Endothelial cell of umbilical vein (primary cell): ENCODE results near the gene SAMD14. TPM values are rescaled to one million over a fixed set of nuclear protein-coding genes. Genes with fewer than 3 reads are reported as not detected.

ENCODE experiments used
- BruUV-seq: library from RNA; stranded (reverse); fragments of 400-500 nt; replicated peaks from 2 replicates; lab custom pipeline; 2021; lab: Mats Ljungman, UMichigan
- CTCF ChIA-PET: fragments of 300-600, 350-600 bp; sonication (Branson Sonifier 250); formaldehyde crosslinking; loops from one replicate; lab custom pipeline; 2021; ENCODE audit warnings: antibody characterized with exemption, inconsistent platforms; lab: Charles Lee
- POLR2A ChIA-PET: fragments of 300-600, 350-600 bp; sonication (Branson Sonifier 250); formaldehyde crosslinking; loops from one replicate; lab custom pipeline; 2021; ENCODE audit warnings: antibody characterized with exemption, inconsistent platforms; lab: Charles Lee
- DNase-seq: peaks from one replicate; pipeline ENCODE4 v3.0.0-alpha.2; 2011; ENCODE audit warnings: low read depth, low spot score
- FAIRE-seq: peaks from 2 replicates; lab custom pipeline; 2011; peaks lifted over from hg19 to GRCh38; lab: Jason Lieb, UNC
- H2AFZ ChIP-seq: 2 replicates; pipeline ENCODE4 v1.6.0; 2012; ENCODE audit warnings: low read depth, low read length, control low read depth, inconsistent platforms
- H3K27ac ChIP-seq: 2 replicates; pipeline ENCODE4 v1.5.1; 2011; ENCODE audit warnings: low read depth, mild to moderate bottlenecking, control low read depth, low read length, moderate library complexity; ENCODE audit not compliant: insufficient read depth
- H3K27me3 ChIP-seq, 2 experiments: 2 replicates each; pipeline versions ENCODE4 v1.6.0 to v1.6.1; 2011; ENCODE audit warnings: low read length in 2 of 2, mixed read lengths in 1 of 2; ENCODE audit not compliant: control insufficient read depth in 2 of 2, insufficient read depth in 2 of 2
- H3K36me3 ChIP-seq, 2 experiments: 2 replicates in 1 of 2; 3 replicates in 1 of 2; pipeline ENCODE4 v1.5.1; 2011; ENCODE audit warnings: low read length in 2 of 2, mild to moderate bottlenecking in 1 of 2, moderate library complexity in 1 of 2; ENCODE audit not compliant: control insufficient read depth in 2 of 2, insufficient read depth in 2 of 2; ENCODE audit errors: extremely low read depth in 1 of 2
- H3K4me1 ChIP-seq: 3 replicates; pipeline ENCODE4 v1.5.1; 2011; ENCODE audit warnings: mild to moderate bottlenecking, low read length; ENCODE audit not compliant: control insufficient read depth, insufficient read depth; ENCODE audit errors: extremely low read depth
- H3K4me2 ChIP-seq: 2 replicates; pipeline ENCODE4 v1.6.1; 2011; ENCODE audit warnings: low read length, control low read depth, mixed read lengths; ENCODE audit not compliant: insufficient read depth
- H3K4me3 ChIP-seq, 3 experiments: fragments of 200-600 bp in 1 of 3; sonication (generic), shearing (Covaris generic) in 1 of 3; replicated peaks in 1 of 3; 2 replicates each; pipeline ENCODE4 v1.5.1; 2011 to 2016; ENCODE audit warnings: control low read depth in 3 of 3, low read length in 3 of 3, mild to moderate bottlenecking in 2 of 3, inconsistent platforms in 1 of 3, low read depth in 1 of 3, moderate library complexity in 1 of 3; ENCODE audit not compliant: insufficient read depth in 1 of 3
- H3K79me2 ChIP-seq: 2 replicates; pipeline ENCODE4 v1.6.0; 2012; ENCODE audit warnings: low read length, inconsistent platforms; ENCODE audit not compliant: control insufficient read depth, insufficient read depth
- H3K9ac ChIP-seq: replicated peaks from 2 replicates; pipeline ENCODE3; 2011; ENCODE audit warnings: low read length, control low read depth; ENCODE audit not compliant: insufficient read depth; ENCODE audit errors: extremely low read depth
- H3K9me1 ChIP-seq: replicated peaks from 3 replicates; pipeline ENCODE4 v1.6.0; 2011; ENCODE audit warnings: mild to moderate bottlenecking, low read length; ENCODE audit not compliant: control insufficient read depth, insufficient read depth; ENCODE audit errors: extremely low read depth
- H3K9me3 ChIP-seq: replicated peaks from 2 replicates; pipeline ENCODE4 v1.5.1; 2012; ENCODE audit warnings: low read length, inconsistent platforms; ENCODE audit not compliant: control insufficient read depth, insufficient read depth
- H4K20me1 ChIP-seq: replicated peaks from 2 replicates; pipeline ENCODE3; 2011; ENCODE audit warnings: mild to moderate bottlenecking, low read length; ENCODE audit not compliant: control insufficient read depth, insufficient read depth; ENCODE audit errors: extremely low read depth
- EZH2 ChIP-seq: IDR thresholded peaks from 2 replicates; pipeline ENCODE4 v1.6.1; 2012; ENCODE audit warnings: borderline replicate concordance, low read depth, mild to moderate bottlenecking, moderate library complexity, low read length, inconsistent platforms; ENCODE audit not compliant: severe bottlenecking
- FOS ChIP-seq: IDR thresholded peaks from 2 replicates; pipeline ENCODE4 v1.6.1; 2011; ENCODE audit warnings: mild to moderate bottlenecking, low read length, moderate library complexity, borderline replicate concordance; ENCODE audit not compliant: insufficient read depth
- GATA2 ChIP-seq: IDR thresholded peaks from 2 replicates; pipeline ENCODE4 v1.7.0; 2011; ENCODE audit warnings: low read depth, mild to moderate bottlenecking, moderate library complexity, mixed read lengths, low read length; ENCODE audit not compliant: insufficient read length, insufficient read depth
- JUN ChIP-seq: IDR thresholded peaks from 2 replicates; pipeline ENCODE4 v1.6.1; 2011; ENCODE audit warnings: borderline replicate concordance, low read depth; ENCODE audit not compliant: insufficient read length, insufficient read depth
- MYC ChIP-seq: IDR thresholded peaks from one replicate; pipeline ENCODE4 v1.6.1; 2011; ENCODE audit warnings: mild to moderate bottlenecking, low read depth, low read length
- POLR2A ChIP-seq: IDR thresholded peaks from 2 replicates; pipeline ENCODE4 v1.6.1; 2012; ENCODE audit warnings: low read depth, mild to moderate bottlenecking, control low read depth, low read length
- POLR2AphosphoS5 ChIP-seq: IDR thresholded peaks from 2 replicates; pipeline ENCODE4 v1.6.1; 2012; ENCODE audit warnings: low read depth, mild to moderate bottlenecking, control low read depth, low read length, moderate library complexity; ENCODE audit not compliant: insufficient read depth
- dilution Hi-C: fragments of 300-500 bp; cut with MboI; formaldehyde crosslinking; loops from one replicate; pipeline ENCODE4 v1.15.0; 2019; ENCODE audit warnings: low sequenced_read_pairs; ENCODE audit not compliant: extremely low pct_ligation_motif_present
- intact Hi-C: fragments of 100-400 bp; cut with micrococcal nuclease; formaldehyde crosslinking; loops from one replicate; pipeline ENCODE4 v1.10.0; 2022
- polyA plus RNA-seq, 4 experiments: library from polyadenylated mRNA; depleted of rRNA in 3 of 4; stranded (reverse) in 3 of 4; unstranded in 1 of 4; fragments of >200 nt; gene quantifications; 2 replicates each; pipeline versions ENCODE4 v1.2.1 to v1.2.3, GENCODE V29; 2011 to 2012; ENCODE audit warnings: missing spikeins in 1 of 4
- total RNA-seq: library from RNA; stranded (reverse); gene quantifications from 2 replicates; pipeline ENCODE4 v1.2.3, GENCODE V29; 2021
- TF ChIP-seq, protein P1 (sequence below): IDR thresholded peaks from 2 replicates; pipeline ENCODE4 v1.6.1; 2011; ENCODE audit not compliant: insufficient read depth, insufficient read length
- TF ChIP-seq, protein P2 (sequence below), 2 donors: IDR thresholded peaks; 1 replicate in 1 of 2; 2 replicates in 1 of 2; pipeline ENCODE4 v1.5.1; 2011; ENCODE audit warnings: low read length in 2 of 2, mild to moderate bottlenecking in 2 of 2, moderate library complexity in 2 of 2, control low read depth in 1 of 2, inconsistent platforms in 1 of 2, low read depth in 1 of 2; ENCODE audit not compliant: insufficient read depth in 1 of 2; ENCODE audit errors: extremely low read depth in 1 of 2

SAMD14 gene
- total and polyA plus RNA-seq, 2 donors (not counting 3 experiments of a cell fraction or from before 2014, with no cell fraction given), result 6.8 to 15.6 TPM

DNA sequence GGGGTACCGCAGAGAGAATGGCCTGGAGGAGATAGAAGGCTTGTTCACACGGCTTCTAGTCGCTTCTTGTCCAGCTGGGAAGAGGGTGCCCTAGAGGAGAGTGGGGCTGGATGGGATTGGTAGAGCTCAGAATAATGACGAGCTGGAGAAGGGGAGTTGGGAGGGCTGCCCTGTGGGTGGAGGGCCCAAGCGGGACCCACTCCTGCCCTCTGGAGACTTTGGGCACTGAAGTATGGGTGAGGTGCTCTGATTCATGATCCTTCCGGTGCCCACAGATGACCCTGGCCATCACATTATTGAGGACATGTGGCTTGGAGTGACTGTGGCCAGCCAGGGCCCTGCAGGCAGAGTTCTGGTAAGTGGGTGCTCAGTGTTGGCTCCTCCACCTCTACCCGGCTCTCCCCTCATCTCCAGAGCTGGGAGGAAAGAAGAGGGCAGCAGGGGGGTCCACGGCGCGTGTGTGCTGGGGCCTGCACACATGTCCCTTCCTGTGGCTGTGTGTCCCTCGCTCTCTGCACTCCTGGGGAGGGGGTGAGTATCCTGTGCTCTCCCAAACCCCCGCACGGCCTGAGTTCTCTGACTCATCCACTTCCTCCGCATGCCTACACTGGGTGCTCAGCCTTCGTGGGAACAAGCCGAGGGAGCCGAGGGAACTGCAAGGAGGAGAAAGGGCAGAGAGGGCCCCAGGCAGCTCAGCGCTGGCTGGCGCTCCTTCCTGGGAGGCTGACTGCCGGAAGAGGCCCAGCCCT lies 65.5 kb downstream of the SAMD14 start:
- ChIA-PET POLR2A (no interaction called here), CTCF (interaction anchor here (0.9 to 8.3 kb wide), 5 partner anchors 8 to 37 kb away, joined by 3 to 76 read pairs (median 10); partner anchors contain the start of gene ITGA3)
- dilution Hi-C loops (no loop called here), intact Hi-C loops (no loop called here)
- H2AFZ ChIP-seq, result peak overlapping the region; percentile 19
- TF ChIP-seq EZH2 (no peak), POLR2A (no peak), MYC (no peak), POLR2AphosphoS5 (peak; percentile 40), GATA2 (no peak), FOS (peak; percentile 92), JUN (peak; percentile 59)
- TF ChIP-seq, protein P1, sequence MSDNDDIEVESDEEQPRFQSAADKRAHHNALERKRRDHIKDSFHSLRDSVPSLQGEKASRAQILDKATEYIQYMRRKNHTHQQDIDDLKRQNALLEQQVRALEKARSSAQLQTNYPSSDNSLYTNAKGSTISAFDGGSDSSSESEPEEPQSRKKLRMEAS, result no peak
- TF ChIP-seq, protein P2, sequence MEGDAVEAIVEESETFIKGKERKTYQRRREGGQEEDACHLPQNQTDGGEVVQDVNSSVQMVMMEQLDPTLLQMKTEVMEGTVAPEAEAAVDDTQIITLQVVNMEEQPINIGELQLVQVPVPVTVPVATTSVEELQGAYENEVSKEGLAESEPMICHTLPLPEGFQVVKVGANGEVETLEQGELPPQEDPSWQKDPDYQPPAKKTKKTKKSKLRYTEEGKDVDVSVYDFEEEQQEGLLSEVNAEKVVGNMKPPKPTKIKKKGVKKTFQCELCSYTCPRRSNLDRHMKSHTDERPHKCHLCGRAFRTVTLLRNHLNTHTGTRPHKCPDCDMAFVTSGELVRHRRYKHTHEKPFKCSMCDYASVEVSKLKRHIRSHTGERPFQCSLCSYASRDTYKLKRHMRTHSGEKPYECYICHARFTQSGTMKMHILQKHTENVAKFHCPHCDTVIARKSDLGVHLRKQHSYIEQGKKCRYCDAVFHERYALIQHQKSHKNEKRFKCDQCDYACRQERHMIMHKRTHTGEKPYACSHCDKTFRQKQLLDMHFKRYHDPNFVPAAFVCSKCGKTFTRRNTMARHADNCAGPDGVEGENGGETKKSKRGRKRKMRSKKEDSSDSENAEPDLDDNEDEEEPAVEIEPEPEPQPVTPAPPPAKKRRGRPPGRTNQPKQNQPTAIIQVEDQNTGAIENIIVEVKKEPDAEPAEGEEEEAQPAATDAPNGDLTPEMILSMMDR (IDR thresholded peaks at IDR 0.05; ENCODE audit: extremely low read depth in 1 of 2, insufficient read depth in 1 of 2, low read depth in 1 of 2, low read length in 2 of 2), result no peak
- FAIRE-seq (peak; percentile 93), DNase-seq (peak; percentile 82)
- no TSS peak for BruUV-seq
- no peaks in the 10 kb centered on the region for H4K20me1 ChIP-seq
- H3K36me3 ChIP-seq, result peaks cover 0 to 3% of the 10 kb centered on the region in 2 experiments
- no peak overlapping the region for H3K4me3 ChIP-seq
- peak overlapping the region; percentile 63 for H3K27ac ChIP-seq
- no peaks in the 10 kb centered on the region for H3K9me1 ChIP-seq
- peak overlapping the region; percentile 18 for H3K9ac ChIP-seq
- no peaks in the 10 kb centered on the region for H3K9me3 ChIP-seq
- H3K4me1 ChIP-seq, result peaks cover 38% of the 10 kb centered on the region
- H3K79me2 ChIP-seq, result peaks cover 13% of the 10 kb centered on the region
- peak overlapping the region; percentile 19 for H3K4me2 ChIP-seq
- no peaks in the 10 kb centered on the region for H3K27me3 ChIP-seq
